Measurements from ENCODE around the gene GEMIN5.

The GEMIN5 gene

GRCh38 chr5:154849264-154849785 lies 88.7 kb downstream of the GEMIN5 start:
- no peak for TF ChIP-seq CTCF (IDR thresholded peaks at IDR 0.05; ENCODE audit: borderline replicate concordance, insufficient read depth, low read depth, low read length)
- H3K4me3 ChIP-seq (ENCODE audit: low read depth, low read length): no peak overlapping the region

- TF ChIP-seq CTCF (IDR thresholded peaks at IDR 0.05; ENCODE audit: borderline replicate concordance, insufficient read depth, low read depth, low read length): no peak
- no peak overlapping the region for H3K4me3 ChIP-seq (ENCODE audit: low read depth, low read length)
Observed at GRCh38 chr5:154844809-154845208, 93.2 kb downstream of the GEMIN5 start.

- no peak for TF ChIP-seq CTCF (IDR thresholded peaks at IDR 0.05; ENCODE audit: borderline replicate concordance, insufficient read depth, low read depth, low read length)
- no peak overlapping the region for H3K4me3 ChIP-seq (ENCODE audit: low read depth, low read length)
Observed at GRCh38 chr5:154842689-154843530, 95.1 kb downstream of the GEMIN5 start.

GRCh38 chr5:154841273-154841661 lies 96.7 kb downstream of the GEMIN5 start:
- no peak overlapping the region for H3K4me3 ChIP-seq (ENCODE audit: low read depth, low read length)
- TF ChIP-seq CTCF (IDR thresholded peaks at IDR 0.05; ENCODE audit: borderline replicate concordance, insufficient read depth, low read depth, low read length): no peak

GRCh38 chr5:154840435-154841272 lies 97.4 kb downstream of the GEMIN5 start:
- H3K4me3 ChIP-seq (ENCODE audit: low read depth, low read length): no peak overlapping the region
- TF ChIP-seq CTCF (IDR thresholded peaks at IDR 0.05; ENCODE audit: borderline replicate concordance, insufficient read depth, low read depth, low read length): no peak

Data from GM12875 (cell line).